M059J (cell line): ENCODE measurements around the gene DNAJC15. TPM values are rescaled to one million over a fixed set of nuclear protein-coding genes. Genes with fewer than 3 reads are reported as not detected.

Experiments
- DNase-seq: peaks from one replicate; pipeline ENCODE4 v3.0.0-alpha.2; 2012; ENCODE audit warnings: low read depth
- total RNA-seq: library from RNA; depleted of rRNA; stranded (reverse); fragments of >200 nt; shearing (Covaris generic); gene quantifications from 2 replicates; pipeline ENCODE4 v1.2.3, GENCODE V29; 2014; rRNA removed

The DNAJC15 gene
- total RNA-seq, 1 experiment from 2014 or later: 34.6 TPM

DNA sequence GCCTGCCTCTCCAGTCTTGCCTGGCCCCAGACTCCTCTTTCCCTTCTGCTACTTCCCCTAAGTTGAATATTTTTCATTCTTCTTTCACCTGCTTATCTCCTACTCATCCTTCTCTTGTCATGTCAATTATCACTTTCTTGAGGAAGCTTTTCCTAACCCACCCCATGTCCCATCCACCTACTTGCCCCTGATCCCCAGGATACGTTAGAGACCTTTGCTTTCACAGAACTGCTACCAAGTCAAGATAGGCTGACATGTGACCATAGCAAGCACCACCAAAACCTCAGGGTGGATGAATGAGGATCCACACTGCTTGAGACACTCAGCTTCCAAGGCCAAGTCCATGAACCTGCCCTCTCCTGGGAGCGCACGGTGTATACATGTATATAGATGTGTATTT is 131.5 kb downstream of the DNAJC15 start:
- no peak for DNase-seq

GRCh38 chr13:43156916-43157315 is 133.5 kb downstream of the DNAJC15 start:
- DNase-seq: no peak

GRCh38 chr13:43157796-43158195 is 134.4 kb downstream of the DNAJC15 start:
- no peak for DNase-seq

DNA sequence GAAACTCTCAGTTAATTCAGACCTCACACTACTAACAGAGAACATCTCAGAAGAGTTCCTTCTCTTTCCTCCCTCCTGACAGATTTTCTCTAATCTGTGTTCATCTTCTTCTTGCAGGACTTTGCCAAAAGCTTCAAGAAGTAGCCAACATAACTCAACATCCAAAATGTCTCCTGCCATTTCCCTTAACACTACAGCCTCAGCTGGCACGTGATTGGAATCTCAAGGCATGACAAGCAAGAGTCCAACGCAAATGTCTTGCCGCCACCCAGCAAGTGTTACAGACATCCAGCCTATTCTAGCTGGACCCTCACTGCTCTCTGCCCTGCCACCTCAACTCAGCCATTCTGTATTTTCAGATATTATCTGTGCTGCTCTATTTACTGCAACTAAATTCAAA is 135.1 kb downstream of the DNAJC15 start:
- no peak for DNase-seq

DNA sequence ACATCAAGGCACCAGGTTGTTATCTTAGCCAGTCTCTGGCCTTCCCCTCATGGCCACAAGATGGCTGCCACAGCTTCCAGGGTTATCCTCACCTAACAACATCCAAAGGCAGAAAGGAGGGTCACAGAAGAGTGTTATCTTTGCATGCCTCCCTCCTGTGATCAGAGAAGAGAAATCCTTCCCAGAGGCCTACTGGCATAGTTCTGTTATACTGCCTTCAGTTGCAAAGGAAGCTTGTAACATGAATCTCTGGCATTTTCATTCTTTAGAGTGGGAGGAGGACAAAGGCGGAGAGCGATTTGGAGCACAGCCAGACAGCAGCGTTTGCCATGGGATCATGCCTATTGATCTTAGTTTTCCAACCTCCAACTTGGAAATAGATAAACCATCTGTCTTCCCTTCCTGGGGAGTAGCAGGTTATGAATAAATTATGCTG is 135.7 kb downstream of the DNAJC15 start:
- DNase-seq: no peak

Other genes with a start within 250 kb of the DNAJC15 start
- gene FAM216B, start 242.0 kb upstream of the DNAJC15 start, total RNA-seq: not detected in 2 replicates
- gene EPSTI1, start 31.3 kb upstream of the DNAJC15 start, total RNA-seq: 45.6 and 73.9 TPM in 2 replicates